GM21723 (cell line): ENCODE results near the gene MEF2C.
A peak's percentile ranks its signal among the peaks of the same experiment; 100 is the strongest.
"Not testable (repeated sequence)": the region's sequence is repeated elsewhere in the genome, so short reads cannot be mapped to it uniquely, and the experiment has no call there.

Experiments
- ATAC-seq: cut with Tn5 transposase; IDR thresholded peaks from one replicate; pipeline ENCODE4 v1.9.1; 2021; ENCODE audit warnings: mild to moderate bottlenecking, moderate library complexity; ENCODE audit not compliant: unreplicated experiment

The MEF2C gene

GRCh38 chr5:88863523-88863922 lies 19.5 kb downstream of the MEF2C start:
- ATAC-seq, result no peak

- ATAC-seq, result no peak
These were observed 20.3 kb downstream of the MEF2C start for GRCh38 chr5:88862547-88863175.

- ATAC-seq, result no peak
These were observed 21.8 kb downstream of the MEF2C start for GRCh38 chr5:88861231-88861630.

GRCh38 chr5:88860501-88860900 lies 22.5 kb downstream of the MEF2C start:
- no peak for ATAC-seq

- ATAC-seq, result no peak
These were observed 24.6 kb downstream of the MEF2C start for GRCh38 chr5:88858392-88858791.

GRCh38 chr5:88856381-88856780 lies 26.6 kb downstream of the MEF2C start:
- ATAC-seq, result not testable (repeated sequence)

- ATAC-seq, result no peak
These were observed 28.2 kb downstream of the MEF2C start for GRCh38 chr5:88854769-88855168.

GRCh38 chr5:88847420-88847819 lies 35.6 kb downstream of the MEF2C start:
- no peak for ATAC-seq

- ATAC-seq, result no peak
These were observed 36.5 kb downstream of the MEF2C start for GRCh38 chr5:88846434-88846833.

GRCh38 chr5:88845081-88845697 lies 37.8 kb downstream of the MEF2C start:
- ATAC-seq, result peak; percentile 76

- ATAC-seq, result no peak
These were observed 40.2 kb downstream of the MEF2C start for GRCh38 chr5:88842784-88843183.

- no peak for ATAC-seq
These were observed 41.8 kb downstream of the MEF2C start for GRCh38 chr5:88841212-88841611.

GRCh38 chr5:88840495-88840894 lies 42.5 kb downstream of the MEF2C start:
- ATAC-seq, result no peak

- ATAC-seq, result no peak
These were observed 43.7 kb downstream of the MEF2C start for GRCh38 chr5:88839238-88839637.

GRCh38 chr5:88838500-88838899 lies 44.5 kb downstream of the MEF2C start:
- no peak for ATAC-seq

GRCh38 chr5:88837817-88838216 lies 45.2 kb downstream of the MEF2C start:
- no peak for ATAC-seq

GRCh38 chr5:88837222-88837621 lies 45.8 kb downstream of the MEF2C start:
- no peak for ATAC-seq

GRCh38 chr5:88836195-88836838 lies 46.7 kb downstream of the MEF2C start:
- no peak for ATAC-seq

- no peak for ATAC-seq
These were observed 48.5 kb downstream of the MEF2C start for GRCh38 chr5:88834499-88834898.

GRCh38 chr5:88834131-88834462 lies 48.9 kb downstream of the MEF2C start:
- no peak for ATAC-seq

GRCh38 chr5:88833371-88834130 lies 49.4 kb downstream of the MEF2C start:
- ATAC-seq, result peak; percentile 41

- no peak for ATAC-seq
These were observed 51.2 kb downstream of the MEF2C start for GRCh38 chr5:88831816-88832215.
